GM23248 (cell line): ENCODE results near the gene CELA2A. TPM values are rescaled to one million over a fixed set of nuclear protein-coding genes. Genes with fewer than 3 reads are reported as not detected.

Experiments
- DNase-seq: peaks from one replicate; pipeline ENCODE4 v3.0.0-alpha.2; 2015
- H2AFZ ChIP-seq: fragments of 200-600 bp; sonication (generic); 2 replicates; pipeline ENCODE4 v1.6.1; 2016; ENCODE audit warnings: antibody characterized with exemption
- H3F3A ChIP-seq: fragments of 200-600 bp; sonication (generic); 2 replicates; pipeline ENCODE4 v1.6.1; 2016; ENCODE audit warnings: mild to moderate bottlenecking, antibody characterized with exemption, mixed run types; ENCODE audit not compliant: insufficient read depth
- H3K27ac ChIP-seq: fragments of 200-600 bp; sonication (generic); 2 replicates; pipeline ENCODE4 v1.5.1; 2016; ENCODE audit warnings: mild to moderate bottlenecking
- H3K27me3 ChIP-seq: fragments of 200-600 bp; sonication (generic); replicated peaks from 2 replicates; pipeline ENCODE4 v1.6.1; 2016; ENCODE audit warnings: mild to moderate bottlenecking; ENCODE audit not compliant: insufficient read depth
- H3K36me3 ChIP-seq: fragments of 200-600 bp; sonication (generic); 2 replicates; pipeline ENCODE4 v1.6.1; 2016; ENCODE audit warnings: low read depth, mild to moderate bottlenecking
- H3K4me1 ChIP-seq: fragments of 200-600 bp; sonication (generic); 2 replicates; pipeline ENCODE4 v1.6.1; 2016; ENCODE audit warnings: mild to moderate bottlenecking; ENCODE audit not compliant: insufficient read depth
- H3K4me2 ChIP-seq: fragments of 200-600 bp; sonication (generic); one replicate; pipeline ENCODE4 v1.6.1; 2016; ENCODE audit warnings: mild to moderate bottlenecking; ENCODE audit not compliant: unreplicated experiment
- H3K4me3 ChIP-seq: fragments of 200-600 bp; sonication (generic); 2 replicates; pipeline ENCODE4 v1.5.1; 2016; ENCODE audit warnings: mild to moderate bottlenecking
- H3K79me2 ChIP-seq: fragments of 200-600 bp; sonication (generic); 2 replicates; pipeline ENCODE4 v1.6.1; 2016; ENCODE audit warnings: mild to moderate bottlenecking; ENCODE audit not compliant: insufficient read depth
- H3K9ac ChIP-seq: fragments of 200-600 bp; sonication (generic); 2 replicates; pipeline ENCODE4 v1.6.1; 2016; ENCODE audit warnings: mild to moderate bottlenecking
- H3K9me2 ChIP-seq: fragments of 200-600 bp; sonication (generic); 2 replicates; pipeline ENCODE4 v1.6.1; 2016; ENCODE audit warnings: mixed run types, mild to moderate bottlenecking, moderate library complexity; ENCODE audit not compliant: insufficient read depth
- H3K9me3 ChIP-seq: fragments of 200-600 bp; sonication (generic); one replicate; pipeline ENCODE4 v1.6.1; 2017; ENCODE audit warnings: low read depth
- H4K20me1 ChIP-seq: fragments of 200-600 bp; sonication (generic); 2 replicates; pipeline ENCODE4 v1.6.0; 2016; ENCODE audit not compliant: insufficient read depth
- EZH2 ChIP-seq: fragments of 200-600 bp; sonication (generic); IDR thresholded peaks from 2 replicates; pipeline ENCODE4 v1.6.1; 2018; ENCODE audit warnings: antibody characterized with exemption, mild to moderate bottlenecking; ENCODE audit not compliant: insufficient read depth, poor library complexity, severe bottlenecking
- EZH2phosphoT487 ChIP-seq: fragments of 200-600 bp; sonication (generic); IDR thresholded peaks from 2 replicates; pipeline ENCODE4 v1.6.1; 2018; ENCODE audit warnings: antibody characterized with exemption, moderate library complexity, mild to moderate bottlenecking, low read depth; ENCODE audit not compliant: insufficient read depth
- WGBS, 2 experiments: methylation state at CpG; one replicate each; pipeline ENCODE4 v1.1.6; 2015 to 2017; ENCODE audit warnings: low lambda C conversion rate in 2 of 2, low coverage in 1 of 2; ENCODE audit errors: missing lambda C conversion rate in 2 of 2; 5-methylcytosine and 5-hydroxymethylcytosine counted together
- in situ Hi-C: fragments of 300-500 bp; cut with MboI; formaldehyde crosslinking; loops from 2 replicates; pipeline ENCODE4 v1.15.0; 2020
- polyA plus RNA-seq: library from polyadenylated mRNA; unstranded; fragments of >200 nt; fragmentation: Nextera tagmentation; extraction: Ambion mirVana; gene quantifications from 2 replicates; pipeline ENCODE4 v1.2.1, GENCODE V29; 2016
- total RNA-seq: library from RNA; depleted of rRNA; stranded (reverse); fragments of >200 nt; shearing (Covaris generic); gene quantifications from 2 replicates; pipeline ENCODE4 v1.2.3, GENCODE V29; 2014

Gene CELA2A
- total and polyA plus RNA-seq, 2 experiments from 2014 or later: not detected

GRCh38 chr1:15429701-15430149 is 26.8 kb upstream of the CELA2A start:
- no peaks in the 10 kb centered on the region for H3K9me3 ChIP-seq
- no peaks in the 10 kb centered on the region for H3K27me3 ChIP-seq
- H4K20me1 ChIP-seq: no peaks in the 10 kb centered on the region
- no peaks in the 10 kb centered on the region for H3K36me3 ChIP-seq
- no peak overlapping the region for H3K9ac ChIP-seq
- no peak overlapping the region for H2AFZ ChIP-seq
- H3K9me2 ChIP-seq: no peaks in the 10 kb centered on the region
- H3K4me2 ChIP-seq: no peak overlapping the region
- in situ Hi-C loops: loop anchor here (5.0 to 25.0 kb wide), 2 partner anchors 102 to 292 kb away; no protein-coding TSS in a partner anchor
- no peak for TF ChIP-seq EZH2
- TF ChIP-seq EZH2phosphoT487: no peak
- peak; percentile 73 for DNase-seq
- WGBS, 2 experiments: 79 to 80% methylated on average over 16 to 19 of the region's 19 CpGs
- H3K4me1 ChIP-seq: peaks cover 9% of the 10 kb centered on the region
- no peak overlapping the region for H3K27ac ChIP-seq
- no peak overlapping the region for H3K4me3 ChIP-seq
- peaks cover 4% of the 10 kb centered on the region; the same call in 1 of the 2 replicates for H3F3A ChIP-seq
- H3K79me2 ChIP-seq: 0 out of 2 replicates have a peak, but pooled peaks cover 5% of the 10 kb centered on the region

GRCh38 chr1:15430787-15431570 is 25.6 kb upstream of the CELA2A start:
- H3K4me2 ChIP-seq: no peak overlapping the region
- no peak overlapping the region for H3K27ac ChIP-seq
- WGBS, 2 experiments: 54 to 58% methylated on average over 19 of the region's 19 CpGs
- no peaks in the 10 kb centered on the region for H3K9me3 ChIP-seq
- no peak overlapping the region for H3K4me3 ChIP-seq
- H3K27me3 ChIP-seq: no peaks in the 10 kb centered on the region
- no peaks in the 10 kb centered on the region for H3K79me2 ChIP-seq
- peaks cover 10% of the 10 kb centered on the region for H3K4me1 ChIP-seq
- no peaks in the 10 kb centered on the region for H4K20me1 ChIP-seq
- in situ Hi-C loops: loop anchor here (5.0 to 25.0 kb wide), 2 partner anchors 104 to 294 kb away; no protein-coding TSS in a partner anchor
- no peaks in the 10 kb centered on the region for H3K9me2 ChIP-seq
- no peak overlapping the region for H3K9ac ChIP-seq
- TF ChIP-seq EZH2phosphoT487 (no peak), EZH2 (no peak)
- H3K36me3 ChIP-seq: no peaks in the 10 kb centered on the region
- H2AFZ ChIP-seq: no peak overlapping the region
- peaks cover 4% of the 10 kb centered on the region; the same call in 1 of the 2 replicates for H3F3A ChIP-seq
- peak; percentile 46 for DNase-seq

DNA sequence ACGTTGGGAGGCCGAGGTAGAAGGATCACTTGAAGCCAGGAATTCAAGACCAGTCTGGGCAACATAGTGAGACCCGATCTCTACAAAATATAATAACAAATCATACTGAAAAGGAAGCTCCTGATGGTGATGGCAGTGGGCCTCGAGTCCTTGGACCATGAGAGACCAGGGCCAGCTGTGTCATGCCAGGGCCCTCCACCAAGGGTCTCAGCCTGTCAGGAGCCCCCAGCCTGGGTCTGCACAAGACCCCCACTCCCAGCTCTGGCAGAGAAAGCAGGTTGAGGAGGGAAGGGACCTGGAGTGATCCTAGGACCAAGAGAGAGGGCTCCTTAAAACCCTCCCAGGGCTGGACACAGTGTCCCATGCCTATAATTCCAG is 25.0 kb upstream of the CELA2A start:
- no peak for DNase-seq
- TF ChIP-seq EZH2phosphoT487: no peak
- no peak for TF ChIP-seq EZH2
- Histone ChIP-seq H3K4me1 (peaks cover 10% of the 10 kb centered on the region), H2AFZ (no peak overlapping the region), H3K27ac (no peak overlapping the region), H4K20me1 (no peaks in the 10 kb centered on the region), H3K9me2 (no peaks in the 10 kb centered on the region), H3K4me2 (no peak overlapping the region), H3K36me3 (no peaks in the 10 kb centered on the region), H3K9ac (no peak overlapping the region), H3F3A (peaks cover 4% of the 10 kb centered on the region; the same call in 1 of the 2 replicates), H3K79me2 (no peaks in the 10 kb centered on the region), H3K9me3 (no peaks in the 10 kb centered on the region), H3K27me3 (no peaks in the 10 kb centered on the region), H3K4me3 (no peak overlapping the region)
- in situ Hi-C loops: loop anchor here (5.0 to 25.0 kb wide), 2 partner anchors 104 to 294 kb away; no protein-coding TSS in a partner anchor
- WGBS, 2 experiments: 83 to 88% methylated on average over 4 of the region's 4 CpGs

DNA sequence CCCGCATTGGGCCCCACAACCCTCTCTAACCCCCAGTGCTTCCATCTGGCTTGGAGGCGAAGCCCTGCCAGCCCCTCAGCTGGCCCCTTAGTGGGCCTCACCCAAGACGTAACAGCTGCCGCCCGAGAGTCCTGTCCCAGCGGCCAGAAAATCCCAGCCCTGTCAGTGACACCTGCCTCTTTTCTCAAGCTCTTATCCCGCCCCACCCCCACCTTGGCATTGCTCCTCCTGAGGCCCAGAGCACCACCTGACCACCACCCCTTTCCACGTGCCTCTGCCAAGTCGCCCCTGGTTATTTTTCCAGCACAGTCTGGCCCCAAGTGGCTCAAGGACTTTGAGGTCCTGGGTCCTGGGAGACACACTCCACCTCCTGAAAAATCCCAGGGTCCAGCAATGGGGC is 24.2 kb upstream of the CELA2A start:
- no peak for DNase-seq
- peaks cover 10% of the 10 kb centered on the region for H3K4me1 ChIP-seq
- 93 to 95% methylated on average over 9 of the region's 9 CpGs for WGBS, 2 experiments

More for the DNA sequence above, 24.2 kb upstream of the CELA2A start:
- Histone ChIP-seq H4K20me1 (no peaks in the 10 kb centered on the region), H3K79me2 (no peaks in the 10 kb centered on the region), H3K36me3 (no peaks in the 10 kb centered on the region), H3K9ac (no peak overlapping the region), H3K4me3 (no peak overlapping the region), H3K27me3 (no peaks in the 10 kb centered on the region), H3K4me2 (no peak overlapping the region), H3F3A (peaks cover 4% of the 10 kb centered on the region; the same call in 1 of the 2 replicates), H3K27ac (0 out of 2 replicates have a peak overlapping the region, but pooled peaks have one; percentile 21), H3K9me3 (no peaks in the 10 kb centered on the region), H2AFZ (no peak overlapping the region), H3K9me2 (no peaks in the 10 kb centered on the region)
- in situ Hi-C loops: loop anchor here (5.0 to 25.0 kb wide), 2 partner anchors 105 to 295 kb away; no protein-coding TSS in a partner anchor
- no peak for TF ChIP-seq EZH2
- no peak for TF ChIP-seq EZH2phosphoT487
